Posterior vena cava (tissue), 2 donors: ENCODE measurements around the gene STMN3. TPM values are rescaled to one million over a fixed set of nuclear protein-coding genes. Genes with fewer than 3 reads are reported as not detected.
"Not testable (repeated sequence)": the region's sequence is repeated elsewhere in the genome, so short reads cannot be mapped to it uniquely, and the experiment has no call there.

Source experiments
- DNase-seq: peaks from one replicate; pipeline ENCODE4 v3.0.0-alpha.2; 2020; ENCODE audit warnings: low spot score
- intact Hi-C, 2 donors: fragments of 100-400 bp; cut with DNase I; formaldehyde crosslinking; loops; one replicate each; pipeline versions ENCODE4 v1.14.1 to v1.14.2; 2022 to 2023
- total RNA-seq, 2 donors: library from RNA; stranded (reverse); fragmentation: NEBNext Ultra II Directional; extraction: Animal tissue kit (Norgen Biotek cat#: 25700); gene quantifications; one replicate each; pipeline ENCODE4 v1.2.1, GENCODE V29; 2021
- donor health status: DM: yes; HTN: yes; CAD: no.
- donor health status: DM: yes; HTN: yes; CAD: no.

The STMN3 gene
- total RNA-seq, 2 donors from 2014 or later, result 11.7 to 27.3 TPM

GRCh38 chr20:63626424-63627128 lies 26.6 kb downstream of the STMN3 start, which contains the start of gene GMEB2:
Gene GMEB2 (minus strand): TSS chr20:63627101. CDS start chr20:63619397, 7,704 bp downstream.
- intact Hi-C loops, result no loop called here
- peak; percentile 92 for DNase-seq

- intact Hi-C loops, result no loop called here
- no peak for DNase-seq
Observed at GRCh38 chr20:63625771-63626423, 27.3 kb downstream of the STMN3 start.

GRCh38 chr20:63624486-63624885 lies 28.7 kb downstream of the STMN3 start:
- DNase-seq, result no peak
- intact Hi-C loops, result no loop called here

GRCh38 chr20:63622732-63623131 lies 30.5 kb downstream of the STMN3 start:
- intact Hi-C loops, result no loop called here

GRCh38 chr20:63622096-63622495 lies 31.1 kb downstream of the STMN3 start:
- DNase-seq, result no peak
- intact Hi-C loops, result no loop called here

More at GRCh38 chr20:63622732-63623131, 30.5 kb downstream of the STMN3 start:
- DNase-seq, result no peak

- DNase-seq, result no peak
- intact Hi-C loops, result no loop called here
Observed at GRCh38 chr20:63620991-63621390, 32.2 kb downstream of the STMN3 start.

- no peak for DNase-seq
- intact Hi-C loops, result no loop called here
Observed at GRCh38 chr20:63619505-63619904, 33.7 kb downstream of the STMN3 start.

- no peak for DNase-seq
- intact Hi-C loops, result no loop called here
Observed at GRCh38 chr20:63619086-63619485, 34.1 kb downstream of the STMN3 start.

GRCh38 chr20:63618291-63618980 lies 34.8 kb downstream of the STMN3 start:
- DNase-seq, result no peak
- intact Hi-C loops, result no loop called here

- intact Hi-C loops, result no loop called here
- DNase-seq, result no peak
Observed at GRCh38 chr20:63617876-63618265, 35.4 kb downstream of the STMN3 start.

GRCh38 chr20:63617092-63617875 lies 35.9 kb downstream of the STMN3 start:
- no peak for DNase-seq
- intact Hi-C loops, result no loop called here

GRCh38 chr20:63613863-63614594 lies 39.2 kb downstream of the STMN3 start:
- intact Hi-C loops, DNase-seq: not testable (repeated sequence)

- intact Hi-C loops, result no loop called here
- no peak for DNase-seq
Observed at GRCh38 chr20:63612276-63612931, 40.8 kb downstream of the STMN3 start.

- intact Hi-C loops, result no loop called here
- DNase-seq, result no peak
Observed at GRCh38 chr20:63611646-63612045, 41.6 kb downstream of the STMN3 start.

- no peak for DNase-seq
- intact Hi-C loops, result no loop called here
Observed at GRCh38 chr20:63610581-63611435, 42.4 kb downstream of the STMN3 start.

- intact Hi-C loops, result no loop called here
- DNase-seq, result no peak
Observed at GRCh38 chr20:63606686-63607085, 46.5 kb downstream of the STMN3 start.

GRCh38 chr20:63602321-63602720 lies 50.9 kb downstream of the STMN3 start:
- no peak for DNase-seq
- intact Hi-C loops, result no loop called here

GRCh38 chr20:63601679-63602078 lies 51.5 kb downstream of the STMN3 start:
- DNase-seq, intact Hi-C loops: not testable (repeated sequence)
